ENCODE data around the gene ZNF853.
A peak's percentile ranks its signal among the peaks of the same experiment; 100 is the strongest.

Gene ZNF853

GRCh38 chr7:6642861-6643640, 27.6 kb downstream of the ZNF853 start:
- TF ChIP-seq SPI1 (IDR thresholded peaks at IDR 0.05; ENCODE audit: low read depth, low read length) (no peak), TAF1 (IDR thresholded peaks at IDR 0.05; ENCODE audit: low read depth, low read length) (no peak), POLR2A (IDR thresholded peaks at IDR 0.05; ENCODE audit: low read depth, low read length) (no peak), PAX5 (IDR thresholded peaks at IDR 0.05; ENCODE audit: insufficient read depth, low read length, severe bottlenecking) (no peak), POLR2AphosphoS5 (IDR thresholded peaks at IDR 0.05; ENCODE audit: low read depth, low read length) (no peak), POU2F2 (IDR thresholded peaks at IDR 0.05; ENCODE audit: low read depth, low read length) (no peak)
- no peak for FAIRE-seq
- DNase-seq (ENCODE audit: insufficient read length, low spot score) = no peak

GRCh38 chr7:6643915-6644625, 28.7 kb downstream of the ZNF853 start:
- DNase-seq (ENCODE audit: insufficient read length, low spot score) (no peak), FAIRE-seq (no peak)
- TF ChIP-seq TAF1 (IDR thresholded peaks at IDR 0.05; ENCODE audit: low read depth, low read length) = no peak
- no peak for TF ChIP-seq POLR2A (IDR thresholded peaks at IDR 0.05; ENCODE audit: low read depth, low read length)
- no peak for TF ChIP-seq POU2F2 (IDR thresholded peaks at IDR 0.05; ENCODE audit: low read depth, low read length)
- no peak for TF ChIP-seq SPI1 (IDR thresholded peaks at IDR 0.05; ENCODE audit: low read depth, low read length)
- no peak for TF ChIP-seq PAX5 (IDR thresholded peaks at IDR 0.05; ENCODE audit: insufficient read depth, low read length, severe bottlenecking)
- no peak for TF ChIP-seq POLR2AphosphoS5 (IDR thresholded peaks at IDR 0.05; ENCODE audit: low read depth, low read length)

DNA sequence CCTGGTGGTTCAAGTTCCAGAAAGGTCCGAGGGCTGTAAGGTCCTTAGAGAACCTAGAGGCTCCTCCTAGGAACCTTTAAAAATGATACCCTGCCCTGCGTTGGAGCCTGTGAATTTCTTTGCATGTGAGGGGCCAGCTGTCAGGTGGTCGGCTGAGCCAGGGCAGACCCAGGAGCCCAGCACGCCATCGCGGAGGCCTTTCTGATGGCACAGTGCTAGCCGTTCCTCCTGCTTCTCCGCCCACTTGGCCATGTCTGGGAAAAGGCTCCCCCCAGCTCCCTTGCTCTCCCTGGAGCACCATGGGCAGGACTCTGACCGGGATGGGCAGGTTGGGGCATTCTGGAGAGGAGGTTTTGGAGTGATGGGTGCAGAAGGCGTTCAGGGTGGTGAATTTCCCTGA, 29.3 kb downstream of the ZNF853 start:
- no peak for DNase-seq (ENCODE audit: insufficient read length, low spot score)
- FAIRE-seq = no peak
- TF ChIP-seq POLR2A (IDR thresholded peaks at IDR 0.05; ENCODE audit: low read depth, low read length) (no peak), SPI1 (IDR thresholded peaks at IDR 0.05; ENCODE audit: low read depth, low read length) (no peak)

- TF ChIP-seq POU2F2 (IDR thresholded peaks at IDR 0.05; ENCODE audit: low read depth, low read length) (no peak), TAF1 (IDR thresholded peaks at IDR 0.05; ENCODE audit: low read depth, low read length) (no peak), POLR2AphosphoS5 (IDR thresholded peaks at IDR 0.05; ENCODE audit: low read depth, low read length) (no peak)
- FAIRE-seq = no peak
- DNase-seq (ENCODE audit: insufficient read length, low spot score) = no peak
These were observed 31.1 kb downstream of the ZNF853 start for GRCh38 chr7:6646465-6646864.

GRCh38 chr7:6647080-6647479, 31.7 kb downstream of the ZNF853 start:
- TF ChIP-seq PAX5 (IDR thresholded peaks at IDR 0.05; ENCODE audit: insufficient read depth, low read length, severe bottlenecking) (no peak), SPI1 (IDR thresholded peaks at IDR 0.05; ENCODE audit: low read depth, low read length) (no peak), TAF1 (IDR thresholded peaks at IDR 0.05; ENCODE audit: low read depth, low read length) (no peak), POLR2A (IDR thresholded peaks at IDR 0.05; ENCODE audit: low read depth, low read length) (no peak), POLR2AphosphoS5 (IDR thresholded peaks at IDR 0.05; ENCODE audit: low read depth, low read length) (no peak)
- DNase-seq (ENCODE audit: insufficient read length, low spot score) (no peak), FAIRE-seq (no peak)

- TF ChIP-seq POLR2AphosphoS5 (IDR thresholded peaks at IDR 0.05; ENCODE audit: low read depth, low read length) (no peak), POLR2A (IDR thresholded peaks at IDR 0.05; ENCODE audit: low read depth, low read length) (no peak), POU2F2 (IDR thresholded peaks at IDR 0.05; ENCODE audit: low read depth, low read length) (no peak), TAF1 (IDR thresholded peaks at IDR 0.05; ENCODE audit: low read depth, low read length) (no peak)
- DNase-seq (ENCODE audit: insufficient read length, low spot score) (no peak), FAIRE-seq (no peak)
These were observed 32.1 kb downstream of the ZNF853 start for GRCh38 chr7:6647541-6647940.

GRCh38 chr7:6648066-6648814, 32.8 kb downstream of the ZNF853 start:
- TF ChIP-seq SPI1 (IDR thresholded peaks at IDR 0.05; ENCODE audit: low read depth, low read length) (no peak), POU2F2 (IDR thresholded peaks at IDR 0.05; ENCODE audit: low read depth, low read length) (no peak), POLR2AphosphoS5 (IDR thresholded peaks at IDR 0.05; ENCODE audit: low read depth, low read length) (no peak), TAF1 (IDR thresholded peaks at IDR 0.05; ENCODE audit: low read depth, low read length) (no peak), PAX5 (IDR thresholded peaks at IDR 0.05; ENCODE audit: insufficient read depth, low read length, severe bottlenecking) (no peak), POLR2A (IDR thresholded peaks at IDR 0.05; ENCODE audit: low read depth, low read length) (no peak)
- DNase-seq (ENCODE audit: insufficient read length, low spot score) (peak; percentile 3), FAIRE-seq (no peak)

- TF ChIP-seq POLR2A (IDR thresholded peaks at IDR 0.05; ENCODE audit: low read depth, low read length) = no peak
- no peak for TF ChIP-seq TAF1 (IDR thresholded peaks at IDR 0.05; ENCODE audit: low read depth, low read length)
- no peak for TF ChIP-seq SPI1 (IDR thresholded peaks at IDR 0.05; ENCODE audit: low read depth, low read length)
- TF ChIP-seq PAX5 (IDR thresholded peaks at IDR 0.05; ENCODE audit: insufficient read depth, low read length, severe bottlenecking) = no peak
- no peak for TF ChIP-seq POLR2AphosphoS5 (IDR thresholded peaks at IDR 0.05; ENCODE audit: low read depth, low read length)
- no peak for TF ChIP-seq POU2F2 (IDR thresholded peaks at IDR 0.05; ENCODE audit: low read depth, low read length)
- FAIRE-seq = no peak
- DNase-seq (ENCODE audit: insufficient read length, low spot score) = no peak
These were observed 33.4 kb downstream of the ZNF853 start for GRCh38 chr7:6648815-6649104.

- DNase-seq (ENCODE audit: insufficient read length, low spot score) (no peak), FAIRE-seq (no peak)
- TF ChIP-seq POLR2A (IDR thresholded peaks at IDR 0.05; ENCODE audit: low read depth, low read length) = no peak; the same call in 1 of the 2 replicates
- no peak for TF ChIP-seq POLR2AphosphoS5 (IDR thresholded peaks at IDR 0.05; ENCODE audit: low read depth, low read length)
- TF ChIP-seq POU2F2 (IDR thresholded peaks at IDR 0.05; ENCODE audit: low read depth, low read length) = no peak
- no peak for TF ChIP-seq PAX5 (IDR thresholded peaks at IDR 0.05; ENCODE audit: insufficient read depth, low read length, severe bottlenecking)
- TF ChIP-seq SPI1 (IDR thresholded peaks at IDR 0.05; ENCODE audit: low read depth, low read length) = no peak
- no peak for TF ChIP-seq TAF1 (IDR thresholded peaks at IDR 0.05; ENCODE audit: low read depth, low read length)
These were observed 34.0 kb downstream of the ZNF853 start for GRCh38 chr7:6649241-6649961.

Measured in GM12891 (cell line).